GM12878 (cell line): ENCODE measurements around the gene CFAP97. TPM values are rescaled to one million over a fixed set of nuclear protein-coding genes. Genes with fewer than 3 reads are reported as not detected.

Experiments used
- ATAC-seq: fragments of 200-7000 bp; cut with Tn5 transposase; 3 replicates; pipeline ENCODE4 v1.9.1; 2020; ENCODE audit warnings: mild to moderate bottlenecking, moderate library complexity
- BruUV-seq: library from RNA; stranded (reverse); fragments of 400-500 nt; replicated peaks from 2 replicates; lab custom pipeline; 2021; lab: Mats Ljungman, UMichigan
- CTCF ChIA-PET: fragments of 300-600 bp; sonication (Branson Sonifier 250); formaldehyde crosslinking; extraction: SDS; loops from one replicate; lab custom pipeline; 2021; ENCODE audit warnings: inconsistent platforms; lab: Yijun Ruan, JAX
- POLR2A ChIA-PET: fragments of 350-600 bp; formaldehyde crosslinking; extraction: SDS; loops from one replicate; lab custom pipeline; 2021; ENCODE audit warnings: inconsistent platforms; lab: Charles Lee
- RAD21 ChIA-PET: fragments of 300-600 bp; sonication (Branson Sonifier 250); formaldehyde crosslinking; loops from one replicate; lab custom pipeline; 2023; ENCODE audit warnings: antibody characterized with exemption; ENCODE audit not compliant: unreplicated experiment; lab: Charles Lee
- SMC1A ChIA-PET: fragments of 300-600 bp; sonication (Branson Sonifier 250); formaldehyde crosslinking; loops from one replicate; lab custom pipeline; 2023; ENCODE audit not compliant: unreplicated experiment, uncharacterized antibody; lab: Charles Lee
- DNase-seq: peaks from one replicate; pipeline ENCODE4 v3.0.0-alpha.2; 2011; ENCODE audit warnings: low read depth, low spot score
- FAIRE-seq: peaks from 3 replicates; lab custom pipeline; 2011; peaks lifted over from hg19 to GRCh38; lab: Jason Lieb, UNC
- H2AFZ ChIP-seq: 2 replicates; pipeline ENCODE4 v1.6.0; 2011; ENCODE audit warnings: low read depth, low read length, control low read depth; ENCODE audit not compliant: control insufficient read depth
- H3K27ac ChIP-seq: 2 replicates; pipeline ENCODE4 v1.5.1; 2011; ENCODE audit warnings: control low read depth; ENCODE audit not compliant: control insufficient read depth, insufficient read depth
- H3K27me3 ChIP-seq, 2 experiments: replicated peaks in 1 of 2; 2 replicates each; pipeline versions ENCODE4 v1.6.0 to v1.6.1; 2011; ENCODE audit warnings: low read length in 1 of 2; ENCODE audit not compliant: control insufficient read depth in 2 of 2, insufficient read depth in 2 of 2
- H3K36me3 ChIP-seq, 2 experiments: 2 replicates each; pipeline ENCODE4 v1.5.1; 2011; ENCODE audit warnings: low read length in 1 of 2; ENCODE audit not compliant: control insufficient read depth in 2 of 2, insufficient read depth in 2 of 2
- H3K4me1 ChIP-seq: 2 replicates; pipeline ENCODE4 v1.6.1; 2011; ENCODE audit warnings: mild to moderate bottlenecking, low read length, moderate library complexity, mixed read lengths; ENCODE audit not compliant: control insufficient read depth, insufficient read depth
- H3K4me2 ChIP-seq: 2 replicates; pipeline ENCODE4 v1.6.0; 2011; ENCODE audit warnings: control low read depth; ENCODE audit not compliant: control insufficient read depth, insufficient read depth
- H3K4me3 ChIP-seq: fragments of 200-600 bp; sonication (generic); 2 replicates; pipeline ENCODE4 v1.5.1; 2016
- H3K79me2 ChIP-seq: 2 replicates; pipeline ENCODE4 v1.6.0; 2011; ENCODE audit warnings: low read length; ENCODE audit not compliant: control insufficient read depth, insufficient read depth
- H3K9ac ChIP-seq: 2 replicates; pipeline ENCODE4 v1.8.0; 2011; ENCODE audit warnings: low read length, control low read depth, mixed read lengths; ENCODE audit not compliant: control insufficient read depth, insufficient read depth
- H3K9me3 ChIP-seq: replicated peaks from 3 replicates; pipeline ENCODE4 v1.5.1; 2011; ENCODE audit warnings: mild to moderate bottlenecking, low read length; ENCODE audit not compliant: control insufficient read depth, insufficient read depth
- H4K20me1 ChIP-seq: 2 replicates; pipeline ENCODE4 v1.6.0; 2011; ENCODE audit not compliant: control insufficient read depth, insufficient read depth
- CHD2 ChIP-seq: IDR thresholded peaks from 2 replicates; pipeline ENCODE4 v1.6.1; 2011; ENCODE audit warnings: low read depth, low read length, improper control_type of control experiment, borderline replicate concordance
- FOS ChIP-seq: IDR thresholded peaks from 3 replicates; pipeline ENCODE4 v1.6.1; 2011; ENCODE audit warnings: borderline replicate concordance; ENCODE audit not compliant: insufficient read length; ENCODE audit errors: extremely low read depth
- KLF5 ChIP-seq: fragments of 450-650 bp; IDR thresholded peaks from 2 replicates; pipeline ENCODE4 v1.6.1; 2014; ENCODE audit warnings: mild to moderate bottlenecking; ENCODE audit not compliant: partially characterized antibody
- NFYA ChIP-seq: IDR thresholded peaks from 2 replicates; pipeline ENCODE4 v1.6.1; 2011; ENCODE audit warnings: low read depth, mild to moderate bottlenecking, low read length, improper control_type of control experiment, borderline replicate concordance
- POLR2AphosphoS2 ChIP-seq: IDR thresholded peaks from 2 replicates; pipeline ENCODE4 v1.6.1; 2011; ENCODE audit warnings: low read depth, mild to moderate bottlenecking, low read length, improper control_type of control experiment, moderate library complexity
- RAD21 ChIP-seq: IDR thresholded peaks from 2 replicates; pipeline ENCODE4 v1.6.1; 2011; ENCODE audit warnings: mild to moderate bottlenecking, low read depth, low read length, moderate library complexity; ENCODE audit not compliant: insufficient read depth
- RB1 ChIP-seq: fragments of 450-650 bp; formaldehyde crosslinking; IDR thresholded peaks from 2 replicates; pipeline ENCODE4 v1.6.1; 2017; ENCODE audit warnings: mild to moderate bottlenecking, borderline replicate concordance
- RUNX3 ChIP-seq: IDR thresholded peaks from 2 replicates; pipeline ENCODE4 v1.6.1; 2012; ENCODE audit warnings: low read length, inconsistent platforms
- SMARCA5 ChIP-seq: fragments of 450-650 bp; IDR thresholded peaks from 2 replicates; pipeline ENCODE4 v1.6.1; 2017; ENCODE audit warnings: mild to moderate bottlenecking
- TBL1XR1 ChIP-seq: IDR thresholded peaks from 2 replicates; pipeline ENCODE4 v1.6.1; 2012; ENCODE audit warnings: low read depth, low read length, improper control_type of control experiment
- ZBTB33 ChIP-seq: fragments of 450-650 bp; IDR thresholded peaks from 2 replicates; pipeline ENCODE4 v1.6.1; 2017; ENCODE audit warnings: mild to moderate bottlenecking
- WGBS: methylation state at CpG from one replicate; pipeline ENCODE4 v1.1.6; 2016; ENCODE audit warnings: low lambda C conversion rate; ENCODE audit not compliant: insufficient replicate concordance, insufficient coverage; ENCODE audit errors: missing lambda C conversion rate; 5-methylcytosine and 5-hydroxymethylcytosine counted together
- in situ Hi-C: fragments of 300-500 bp; cut with MboI; formaldehyde crosslinking; loops from 9 replicates; pipeline ENCODE4 v1.14.3; 2018; ENCODE audit warnings: mixed read lengths
- intact Hi-C: fragments of 100-400 bp; cut with micrococcal nuclease; formaldehyde crosslinking; loops from one replicate; pipeline ENCODE4 v1.14.2; 2022; ENCODE audit not compliant: unreplicated experiment
- polyA plus RNA-seq, 11 experiments: library from polyadenylated mRNA; depleted of rRNA in 4 of 11; unstranded in 6 of 11; stranded (reverse) in 5 of 11; fragments of >200 nt; fragmentation: Nextera tagmentation in 4 of 11; fragmentation: Illumina TruSeq in 1 of 11; extraction: Ambion mirVana in 4 of 11; extraction: Trizol in 1 of 11; gene quantifications; 1 replicate in 1 of 11; 2 replicates in 10 of 11; pipeline versions ENCODE4 v1.2.1 to v1.2.3, GENCODE V29; 2011 to 2016; ENCODE audit warnings: inconsistent platforms in 2 of 11, missing spikeins in 2 of 11, low read depth in 1 of 11
- total RNA-seq, 4 experiments: library from RNA; depleted of rRNA in 3 of 4; stranded (reverse); fragments of >200 nt in 3 of 4; fragmentation: Illumina TruSeq in 1 of 4; extraction: Trizol in 1 of 4; gene quantifications; 2 replicates each; pipeline versions ENCODE4 v1.2.1 to v1.2.3, GENCODE V29; 2013 to 2021

CFAP97 gene
- total and polyA plus RNA-seq, 10 of the 15 experiments (the other 5 are each of a cell fraction or from before 2014, with no cell fraction given): 26.4 to 62.7 (median 48.0) TPM

GRCh38 chr4:185138161-185138560 is 65.6 kb downstream of the CFAP97 start:
- no TSS peak for BruUV-seq
- Histone ChIP-seq H3K9ac (no peak overlapping the region), H2AFZ (no peak overlapping the region), H3K9me3 (no peaks in the 10 kb centered on the region), H3K36me3 (no peaks in the 10 kb centered on the region), H3K79me2 (peaks cover under 1% of the 10 kb centered on the region; the same call in 1 of the 2 replicates), H4K20me1 (no peaks in the 10 kb centered on the region), H3K27ac (no peak overlapping the region), H3K4me2 (no peak overlapping the region), H3K27me3 (no peaks in the 10 kb centered on the region; a peak in 1 of 4 replicates), H3K4me1 (no peaks in the 10 kb centered on the region), H3K4me3 (no peak overlapping the region)
- ChIA-PET POLR2A (no interaction called here), SMC1A (no interaction called here), RAD21 (no interaction called here), CTCF (interaction anchor here (2.2 to 9.4 kb wide), 2 partner anchors 45 to 98 kb away, joined by 5 to 69 read pairs; no protein-coding TSS in a partner anchor)
- ATAC-seq (no peak), FAIRE-seq (no peak), DNase-seq (no peak)
- in situ Hi-C loops: loop anchor here (5.0 to 10.0 kb wide), 2 partner anchors 101 to 133 kb away; no protein-coding TSS in a partner anchor
- WGBS: 35% methylated on average over 10 of the region's 10 CpGs
- intact Hi-C loops: loop anchor here (10.0 kb wide), 1 partner anchor 393 kb away; no protein-coding TSS in a partner anchor
- TF ChIP-seq KLF5 (no peak), RUNX3 (no peak), CHD2 (no peak), ZBTB33 (no peak), POLR2AphosphoS2 (no peak), NFYA (no peak), FOS (no peak), TBL1XR1 (no peak), RB1 (no peak), RAD21 (no peak), SMARCA5 (no peak)
